NCI-H146 treated with DMSO at 0.1 percent for 48 hours (cell line): ENCODE measurements around the gene NAP1L2.
"Not testable (repeated sequence)": the region's sequence is repeated elsewhere in the genome, so short reads cannot be mapped to it uniquely, and the experiment has no call there.

ENCODE experiments used
- DNase-seq: peaks from one replicate; lab custom pipeline; 2025; ENCODE audit not compliant: unreplicated experiment; lab: John Stamatoyannopoulos, UW

Gene NAP1L2

GRCh38 chrX:73214426-73215094 is at the start of gene NAP1L2:
Gene NAP1L2 (minus strand): TSS chrX:73214851. CDS start chrX:73214492, 359 bp downstream.
- no peak for DNase-seq

- no peak for DNase-seq
Observed at GRCh38 chrX:73262991-73263390, 48.3 kb upstream of the NAP1L2 start.

GRCh38 chrX:73239242-73239641 is 24.6 kb upstream of the NAP1L2 start:
- DNase-seq = no peak

GRCh38 chrX:73217621-73218020 is 3.0 kb upstream of the NAP1L2 start:
- no peak for DNase-seq

- DNase-seq = no peak
Observed at GRCh38 chrX:73215246-73215645, 595 bp upstream of the NAP1L2 start.

- no peak for DNase-seq
Observed at GRCh38 chrX:73213734-73214425, 771 bp downstream of the NAP1L2 start.

- no peak for DNase-seq
Observed at GRCh38 chrX:73206366-73206765, 8.3 kb downstream of the NAP1L2 start.

GRCh38 chrX:73182502-73183114 is 32.0 kb downstream of the NAP1L2 start:
- no peak for DNase-seq

GRCh38 chrX:73168945-73169344 is 45.7 kb downstream of the NAP1L2 start:
- DNase-seq = not testable (repeated sequence)
